CD4-positive, alpha-beta T cell treated with Interleukin-15 for 4 hours (primary cell): ENCODE data around the gene RAMP3.
"Not testable (repeated sequence)": the region's sequence is repeated elsewhere in the genome, so short reads cannot be mapped to it uniquely, and the experiment has no call there.

Experiments used
- DNase-seq: peaks from one replicate; pipeline ENCODE4 v3.0.0-alpha.2; 2020; ENCODE audit warnings: low spot score

RAMP3 gene

DNA sequence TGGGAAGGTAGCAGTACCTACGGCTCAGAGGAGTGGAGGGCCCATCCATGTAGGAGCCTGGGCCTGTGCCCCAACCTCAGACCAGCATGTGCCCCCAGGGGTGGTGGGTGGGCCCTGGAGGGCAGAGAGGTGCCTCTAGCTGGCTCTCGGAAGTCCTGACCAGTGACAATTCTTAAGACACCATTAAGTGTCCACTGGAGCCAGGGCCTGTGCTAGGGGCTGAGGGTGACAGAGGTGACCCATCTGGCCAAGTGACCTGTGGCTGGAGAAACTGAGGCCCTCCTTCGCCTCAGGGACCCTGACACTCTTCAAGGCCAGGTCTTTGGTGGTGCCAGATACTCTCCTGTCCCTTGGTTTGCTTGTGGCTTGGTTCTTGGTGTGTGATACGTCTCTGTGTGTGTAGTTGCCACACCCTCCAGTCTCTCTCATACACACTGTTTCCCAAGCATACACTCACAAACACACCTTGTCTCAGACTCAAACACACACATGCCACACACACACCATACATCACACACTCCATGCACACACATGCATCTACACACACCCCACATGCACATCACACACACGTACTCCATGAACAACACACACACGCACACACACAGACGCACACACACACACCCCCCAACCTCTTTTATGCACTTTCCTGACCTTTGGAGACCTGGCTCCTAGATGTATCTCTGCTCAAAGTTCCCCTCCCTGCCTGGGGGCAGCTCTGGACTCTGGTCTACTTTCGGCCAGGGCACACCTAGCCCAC, 897 bp upstream of the RAMP3 start:
- DNase-seq, result no peak

DNA sequence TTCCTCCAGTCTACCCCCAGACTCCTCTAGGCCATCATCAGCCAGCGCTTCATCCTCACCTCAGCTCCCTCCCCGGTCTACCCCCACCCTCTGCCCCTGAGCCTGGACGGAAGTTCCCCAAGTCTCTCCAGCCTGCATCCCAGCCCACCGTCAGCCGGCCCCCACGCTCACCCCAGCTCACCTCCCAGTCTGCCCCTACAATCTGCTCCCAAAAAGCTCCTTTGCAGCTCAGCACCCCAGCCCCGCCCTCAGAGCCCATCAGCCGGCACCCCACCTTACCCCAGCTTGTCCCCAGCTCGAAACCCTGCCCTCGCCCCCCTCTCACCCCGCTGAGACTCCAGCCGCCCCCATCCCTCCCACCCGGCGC, 322 bp upstream of the RAMP3 start:
- no peak for DNase-seq

DNA sequence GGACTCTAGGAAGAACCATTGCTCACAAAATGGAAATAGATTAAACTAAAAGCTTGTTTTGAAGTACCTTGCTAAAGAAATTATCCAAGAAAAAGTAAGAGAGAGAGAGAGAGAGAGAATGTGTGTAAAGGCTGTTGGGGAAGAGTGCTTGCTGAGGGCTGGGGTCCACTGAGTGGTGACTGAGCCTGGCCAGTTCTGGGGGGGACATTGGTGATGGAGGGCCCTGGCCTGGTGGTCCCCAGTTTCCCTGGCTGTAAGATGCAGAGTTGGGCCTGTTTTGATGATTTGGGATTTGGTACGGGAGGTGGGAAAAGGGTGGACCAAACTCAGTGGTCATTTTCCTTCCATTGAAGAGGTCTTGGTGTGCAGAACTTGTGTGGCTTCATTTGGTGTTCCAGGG, 880 bp downstream of the RAMP3 start:
- DNase-seq, result no peak

DNA sequence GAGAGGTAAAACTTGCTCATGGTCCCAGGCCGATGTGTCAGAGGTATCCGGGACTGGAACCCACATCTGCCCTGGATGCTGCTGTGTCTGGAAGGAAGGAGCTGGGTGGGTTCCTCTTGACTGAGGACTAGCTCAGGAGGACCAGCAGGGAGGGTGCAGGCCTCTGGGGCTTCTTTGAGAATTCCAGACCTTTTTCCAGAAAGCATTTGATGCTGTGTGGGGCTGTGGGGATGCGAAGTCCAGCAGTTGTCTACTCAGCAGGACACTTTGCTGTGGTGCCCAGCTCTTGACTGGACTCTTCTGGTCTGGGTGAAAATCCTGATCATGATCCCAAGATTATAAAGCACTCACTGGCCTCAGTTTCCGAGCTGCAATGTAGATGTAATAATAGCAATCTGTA, 1.7 kb downstream of the RAMP3 start:
- DNase-seq, result no peak

DNA sequence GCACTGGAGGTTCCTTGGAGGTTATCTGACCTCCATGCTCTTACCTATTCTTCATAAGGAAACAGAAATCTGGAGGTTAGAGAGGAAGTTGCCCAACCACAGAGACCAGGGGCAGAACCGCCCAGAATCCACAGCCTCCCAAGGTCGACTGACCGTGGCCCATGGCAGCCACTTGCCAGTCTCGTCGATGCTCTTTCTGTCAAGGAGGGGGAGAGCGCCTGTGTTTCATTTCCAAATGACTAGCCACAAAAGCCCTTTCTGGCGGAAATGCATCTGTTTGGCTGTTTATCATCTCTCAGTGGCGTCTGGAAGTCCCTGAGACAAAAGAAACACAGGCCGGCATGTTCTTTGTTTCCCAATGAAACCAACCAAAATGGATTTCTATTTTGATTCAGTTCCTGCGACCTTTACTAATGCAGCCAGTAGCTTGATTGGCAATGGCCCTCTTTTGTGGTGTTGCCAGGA, 2.9 kb downstream of the RAMP3 start:
- DNase-seq, result no peak

DNA sequence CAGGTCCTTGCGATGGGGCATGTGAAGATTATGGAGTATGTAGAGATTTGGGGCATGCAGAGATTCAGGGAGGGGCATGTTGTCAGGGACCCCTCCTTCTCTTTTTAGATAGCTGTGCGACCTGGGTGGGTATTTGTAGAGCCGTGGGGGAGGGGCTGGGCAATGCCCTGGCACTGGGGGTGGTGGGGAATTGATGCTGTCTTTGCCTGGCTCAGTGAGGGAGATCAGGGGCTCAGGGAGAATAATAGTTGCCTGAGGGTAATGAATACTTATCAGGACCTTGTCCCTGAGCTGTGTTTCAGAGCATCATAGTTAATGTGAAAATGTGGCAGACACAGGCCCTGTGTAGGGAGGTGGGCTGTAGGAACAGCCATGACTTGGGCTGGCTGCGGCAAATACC, 3.5 kb downstream of the RAMP3 start:
- DNase-seq, result no peak

DNA sequence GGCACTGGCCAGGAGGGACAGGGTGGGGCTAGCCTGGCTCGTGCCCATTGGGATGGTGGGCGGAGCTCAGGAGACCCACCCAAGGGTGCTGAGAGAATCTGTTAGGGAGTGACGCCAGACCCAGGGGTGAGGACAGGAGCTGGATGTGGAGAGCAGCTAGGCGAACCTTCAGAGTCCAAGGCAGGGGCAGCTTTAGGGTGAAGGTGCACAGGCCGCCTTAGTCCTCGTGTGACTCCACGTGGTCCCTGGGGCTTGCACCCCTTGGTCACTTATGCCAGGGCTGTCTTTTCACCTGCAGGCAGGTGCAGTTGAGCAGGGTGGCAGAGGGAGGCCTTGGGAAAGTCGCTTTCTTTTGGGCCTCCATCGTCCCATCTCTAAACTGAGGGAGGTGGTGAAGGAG, 4.3 kb downstream of the RAMP3 start:
- no peak for DNase-seq

DNA sequence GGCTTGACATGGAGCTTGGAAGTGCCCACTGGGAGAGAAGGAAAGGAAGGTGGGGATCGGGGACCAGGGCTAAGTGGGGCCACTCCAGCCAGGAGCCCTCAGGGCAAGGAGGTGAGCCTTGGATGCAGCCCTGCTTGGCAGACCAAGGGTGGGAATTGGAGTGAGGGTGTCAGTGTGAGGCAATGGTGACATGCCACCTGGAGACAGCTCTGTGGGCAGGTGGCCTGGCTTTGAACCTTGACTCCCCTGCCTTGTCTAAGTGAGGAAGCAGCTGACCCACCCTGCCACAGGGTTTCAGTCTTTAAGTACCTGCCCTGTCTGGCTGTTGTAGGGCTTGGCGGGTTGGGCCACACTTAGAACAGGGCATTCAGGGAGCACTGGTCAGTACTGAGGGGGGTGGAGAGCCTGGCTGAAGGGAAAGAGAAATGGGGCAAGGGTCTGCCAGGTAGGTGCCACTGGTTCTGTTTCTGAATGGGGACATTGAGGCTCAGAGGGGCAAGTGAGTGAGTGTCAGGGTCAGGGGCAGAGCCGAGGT, 4.8 kb downstream of the RAMP3 start:
- DNase-seq, result no peak

DNA sequence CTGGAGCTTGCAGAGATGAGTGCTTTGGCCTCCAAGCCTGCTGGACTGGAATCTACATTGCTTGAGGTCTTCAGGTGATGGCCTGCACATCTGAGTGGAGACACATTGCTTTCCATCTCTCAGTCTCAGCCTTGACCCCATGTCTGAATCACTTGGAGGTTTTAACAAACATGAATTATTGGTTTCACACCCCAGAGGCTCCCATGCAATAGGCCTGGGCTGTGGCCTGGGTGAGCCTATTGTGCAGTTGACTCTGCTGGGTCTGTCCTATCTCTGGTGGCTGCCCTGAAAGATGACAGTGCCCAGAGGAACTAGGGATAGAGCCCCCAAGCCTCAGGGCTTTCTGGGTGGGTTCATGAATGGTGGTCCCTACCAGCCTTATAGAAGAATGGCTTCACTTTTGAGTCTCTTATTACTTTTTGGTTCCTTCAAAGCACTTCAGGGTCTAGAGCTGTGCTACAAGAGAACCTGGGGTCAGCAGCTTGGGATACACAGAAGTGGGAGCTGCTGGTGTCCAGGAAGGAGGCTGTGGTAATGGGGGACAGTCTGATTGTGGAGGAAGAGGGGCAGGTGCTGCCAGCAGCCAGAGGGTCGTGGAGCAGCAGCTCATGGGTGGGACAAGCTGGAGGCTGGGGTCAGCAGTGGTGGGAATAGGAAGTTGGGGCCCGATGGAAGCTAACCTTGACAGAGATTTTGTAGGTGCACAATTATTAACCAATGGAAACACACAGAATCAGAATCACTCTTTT, 5.5 kb downstream of the RAMP3 start:
- DNase-seq, result no peak

DNA sequence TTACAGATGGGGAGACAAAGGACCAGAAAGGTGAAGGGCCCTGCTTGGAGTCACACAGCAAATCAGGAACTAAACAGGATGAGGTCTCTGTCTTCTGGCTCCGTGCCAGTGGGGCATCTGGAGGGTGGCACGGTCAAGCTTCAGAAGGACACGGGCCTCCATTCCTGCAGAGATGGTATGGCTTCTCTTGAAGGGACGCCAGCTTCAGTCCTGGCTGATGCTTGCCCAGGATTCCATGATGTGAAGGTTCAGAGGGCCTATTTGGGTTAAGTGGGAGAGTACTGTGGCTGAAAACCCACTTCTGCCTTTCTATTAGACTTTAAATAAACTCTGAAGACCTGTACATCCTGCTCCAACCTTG, 6.1 kb downstream of the RAMP3 start:
- no peak for DNase-seq

DNA sequence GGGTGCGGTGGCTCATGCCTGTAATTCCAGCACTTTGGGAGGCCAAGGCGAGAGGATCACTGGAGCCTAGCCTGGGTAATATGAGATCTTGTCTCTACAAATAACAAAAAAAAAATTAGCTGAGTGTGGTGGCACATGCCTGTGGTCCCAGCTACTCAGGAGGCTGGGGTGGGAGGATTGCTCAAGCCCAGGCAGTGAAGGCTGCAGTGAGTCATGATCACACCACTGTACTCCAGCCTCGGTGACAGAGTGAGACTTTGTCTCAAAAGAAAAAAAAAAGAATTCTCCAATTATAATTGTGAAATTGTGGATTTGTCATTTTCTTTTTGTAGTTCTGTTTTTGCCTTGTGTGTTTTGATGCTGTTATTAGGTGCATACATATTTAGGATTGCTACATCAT, 6.7 kb downstream of the RAMP3 start:
- not testable (repeated sequence) for DNase-seq

DNA sequence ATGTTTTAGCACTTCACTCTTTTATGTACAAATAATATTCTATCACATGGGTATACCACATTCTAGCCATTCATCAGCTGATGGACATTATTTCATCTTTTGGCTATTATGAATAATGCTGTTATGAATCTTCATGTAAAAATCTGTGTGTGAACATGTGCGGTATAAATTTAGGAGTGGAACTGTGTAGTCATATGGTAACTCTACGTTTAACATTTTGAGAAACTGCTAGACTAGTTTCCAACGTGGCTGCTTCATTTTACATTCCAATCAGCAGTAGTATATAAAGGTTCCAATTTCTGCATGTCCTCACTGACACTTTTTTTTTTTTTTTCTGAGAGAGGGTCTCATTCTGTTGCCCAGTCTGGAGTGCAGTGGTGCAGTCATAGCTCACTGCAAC, 8.3 kb downstream of the RAMP3 start:
- no peak for DNase-seq

DNA sequence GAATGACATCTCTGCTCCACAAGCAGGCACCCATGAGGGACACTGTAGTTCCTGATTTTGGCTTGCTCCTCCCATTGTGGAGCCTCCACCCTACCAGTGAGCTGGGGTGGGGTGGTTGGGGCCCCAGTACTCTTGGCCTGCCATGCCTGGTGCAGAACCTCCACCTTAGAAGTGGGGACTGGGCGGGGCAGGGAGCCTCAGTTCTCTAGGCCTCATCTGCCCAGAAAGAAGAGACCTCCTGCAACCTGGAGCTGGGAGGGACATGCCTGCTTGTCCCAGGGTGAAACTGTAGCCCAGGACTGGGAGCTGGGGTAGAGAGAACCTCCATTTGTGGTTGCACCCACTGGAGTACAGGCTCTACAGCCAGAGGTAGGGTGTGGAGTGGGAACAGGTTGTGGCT, 14.4 kb downstream of the RAMP3 start:
- no peak for DNase-seq

DNA sequence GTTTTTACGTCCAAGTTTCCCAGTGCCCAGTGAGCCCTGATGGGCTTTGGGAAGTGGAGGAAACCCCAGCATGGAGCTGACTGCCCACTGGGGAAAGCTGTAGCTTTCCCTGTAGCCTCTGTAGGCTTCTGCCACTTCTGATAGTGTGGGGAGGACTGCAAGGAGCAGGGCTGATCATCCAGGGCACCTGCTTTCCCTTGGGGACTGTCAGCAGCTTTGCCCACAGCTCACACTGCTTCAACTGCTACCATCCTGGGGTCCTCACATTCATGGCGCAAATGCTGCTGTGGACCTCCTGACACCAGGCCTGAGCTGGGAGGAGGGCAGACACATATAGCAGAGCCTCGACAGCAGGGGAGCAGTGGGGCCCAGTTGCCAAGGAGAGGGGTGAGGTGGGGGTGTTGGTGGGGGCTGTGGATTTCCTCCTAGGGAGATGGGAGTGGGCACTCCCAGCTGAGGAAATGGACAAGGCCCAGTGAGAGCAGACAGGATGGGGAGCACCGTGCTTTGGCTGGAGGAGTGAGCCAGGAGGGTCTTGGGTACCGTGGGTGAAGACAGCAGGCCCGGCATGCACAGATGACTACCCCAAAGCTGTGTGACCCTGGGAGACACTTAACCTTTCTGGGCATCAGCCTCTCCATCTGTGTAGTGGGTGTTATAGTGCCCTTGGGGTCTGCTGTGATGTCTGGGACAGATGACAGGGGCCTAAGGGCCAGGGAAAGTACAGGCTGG, 16.2 kb downstream of the RAMP3 start:
- no peak for DNase-seq

DNA sequence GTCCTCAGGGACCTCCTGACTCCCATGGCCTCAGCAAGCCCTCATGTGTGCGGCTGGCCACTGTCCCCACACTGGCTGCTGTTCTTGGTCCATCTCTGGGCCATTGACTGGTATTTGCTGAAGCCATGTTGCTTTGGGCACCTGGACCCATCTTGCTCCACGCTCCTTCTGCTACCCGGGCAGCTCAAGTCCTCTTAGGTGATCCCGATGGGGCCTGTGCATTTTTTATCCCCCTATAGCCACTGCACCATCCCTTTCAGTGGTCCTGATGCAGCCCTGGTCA, 16.7 kb downstream of the RAMP3 start:
- DNase-seq, result no peak

DNA sequence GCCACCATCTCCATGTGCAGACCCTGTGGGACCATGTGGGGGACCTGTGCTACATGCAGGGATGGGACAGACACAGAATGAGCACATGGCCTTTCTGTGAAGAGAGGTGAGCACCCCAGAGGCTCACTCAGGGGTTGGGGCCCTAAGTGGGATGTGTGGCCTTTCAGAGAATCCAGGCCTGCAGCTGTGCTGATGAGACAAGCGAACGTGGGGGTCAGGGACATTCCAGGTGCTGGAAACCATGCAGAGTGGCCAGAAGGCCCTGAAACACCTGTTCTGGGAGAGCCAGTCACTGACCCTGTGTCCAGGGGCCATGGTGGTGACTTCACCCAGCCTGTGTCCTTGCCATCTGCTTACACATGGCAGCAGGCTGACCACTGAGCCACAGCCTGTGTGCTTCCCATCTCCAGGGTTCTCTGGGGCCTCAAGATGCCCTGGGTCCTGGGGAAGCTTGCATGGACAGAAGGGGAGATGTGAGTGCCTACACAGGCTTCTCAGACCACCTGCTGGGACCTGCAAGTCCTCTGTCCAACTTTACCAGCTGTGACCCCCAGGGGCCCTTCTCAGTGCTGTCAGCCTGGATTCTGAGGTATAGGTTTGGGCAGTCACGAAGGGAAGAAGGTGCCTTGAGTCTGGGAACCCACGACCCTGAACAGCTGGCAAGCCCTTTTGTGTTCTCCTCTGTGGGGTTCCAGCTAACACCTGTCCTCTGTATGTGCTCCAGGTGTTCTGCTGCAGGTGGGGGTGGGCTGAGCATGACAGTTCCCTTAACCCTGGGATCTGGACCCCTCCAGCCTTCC, 17.6 kb downstream of the RAMP3 start:
- no peak for DNase-seq

DNA sequence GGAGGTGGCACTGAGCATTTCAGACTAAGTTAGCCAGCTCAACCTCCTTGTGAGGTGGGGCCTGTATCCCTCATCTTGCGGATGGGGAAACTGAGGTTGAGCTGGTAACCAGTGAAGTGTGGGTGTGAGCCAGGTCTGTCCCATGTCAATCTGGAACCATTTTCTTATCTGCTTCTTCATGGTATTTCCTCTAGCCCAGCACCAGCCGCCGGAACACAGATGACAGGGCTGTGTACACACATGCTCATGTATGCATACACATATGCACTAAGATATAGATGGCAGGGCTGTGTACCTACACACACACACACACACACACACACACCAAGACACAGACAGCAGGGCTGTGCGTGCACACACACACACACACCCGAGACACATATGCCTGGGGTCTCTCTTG, 18.5 kb downstream of the RAMP3 start:
- DNase-seq, result no peak

DNA sequence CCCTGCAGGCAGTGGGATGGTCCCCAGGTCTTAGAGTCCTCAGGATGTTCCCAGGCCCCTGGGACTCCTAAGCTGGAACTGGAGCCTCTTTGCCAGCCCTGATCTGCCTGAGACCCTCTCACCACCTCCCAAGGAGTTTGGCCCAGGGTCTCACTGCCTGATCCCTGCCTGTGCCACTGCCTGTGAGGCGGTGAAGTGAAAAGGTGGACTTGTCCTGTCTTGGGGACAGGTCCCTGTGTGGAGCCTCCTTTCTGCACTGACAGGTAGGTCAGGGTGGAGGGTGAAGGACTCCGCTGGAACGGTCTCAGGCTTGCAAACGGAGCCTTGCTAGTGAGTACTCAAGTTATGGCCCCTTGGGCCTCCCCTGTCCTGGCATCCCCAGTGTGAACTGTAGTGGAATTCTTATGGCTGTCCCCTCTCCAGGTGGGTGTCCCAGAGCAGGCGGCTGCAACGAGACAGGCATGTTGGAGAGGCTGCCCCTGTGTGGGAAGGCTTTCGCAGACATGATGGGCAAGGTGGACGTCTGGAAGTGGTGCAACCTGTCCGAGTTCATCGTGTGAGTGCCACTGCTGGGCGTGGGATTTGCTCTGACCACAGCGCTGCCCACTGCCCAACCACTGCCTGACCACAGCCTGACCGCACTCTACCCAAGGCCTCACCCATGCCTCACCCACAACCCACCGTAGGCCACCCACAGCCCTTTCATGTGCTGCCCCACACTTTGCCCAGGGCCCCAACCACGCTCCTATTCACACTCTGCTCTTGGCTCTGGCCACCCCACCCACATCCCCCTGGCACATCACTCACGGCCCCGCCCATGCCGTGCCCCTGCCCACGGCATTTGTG, 19.5 kb downstream of the RAMP3 start:
- DNase-seq, result no peak

DNA sequence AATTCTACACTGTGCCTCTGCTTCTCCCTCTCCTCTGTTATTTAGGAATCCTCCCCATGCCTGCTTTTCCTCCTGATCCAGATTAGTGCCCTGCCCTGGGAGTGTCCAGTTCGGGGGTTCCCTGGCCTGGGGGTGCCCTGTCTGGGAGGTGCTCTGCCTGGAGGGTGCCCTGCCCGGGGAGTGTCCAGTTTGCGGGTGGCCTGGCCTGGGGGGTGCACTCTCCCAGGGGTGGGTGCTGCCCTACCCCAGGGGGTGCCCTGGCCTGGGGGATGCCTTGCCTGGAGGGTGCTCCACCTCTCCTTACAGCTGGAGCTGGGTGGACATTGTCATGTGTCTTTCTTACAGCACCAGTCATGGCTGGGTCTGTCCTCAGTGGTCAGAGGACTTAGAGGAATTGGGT, 20.2 kb downstream of the RAMP3 start:
- DNase-seq, result no peak

DNA sequence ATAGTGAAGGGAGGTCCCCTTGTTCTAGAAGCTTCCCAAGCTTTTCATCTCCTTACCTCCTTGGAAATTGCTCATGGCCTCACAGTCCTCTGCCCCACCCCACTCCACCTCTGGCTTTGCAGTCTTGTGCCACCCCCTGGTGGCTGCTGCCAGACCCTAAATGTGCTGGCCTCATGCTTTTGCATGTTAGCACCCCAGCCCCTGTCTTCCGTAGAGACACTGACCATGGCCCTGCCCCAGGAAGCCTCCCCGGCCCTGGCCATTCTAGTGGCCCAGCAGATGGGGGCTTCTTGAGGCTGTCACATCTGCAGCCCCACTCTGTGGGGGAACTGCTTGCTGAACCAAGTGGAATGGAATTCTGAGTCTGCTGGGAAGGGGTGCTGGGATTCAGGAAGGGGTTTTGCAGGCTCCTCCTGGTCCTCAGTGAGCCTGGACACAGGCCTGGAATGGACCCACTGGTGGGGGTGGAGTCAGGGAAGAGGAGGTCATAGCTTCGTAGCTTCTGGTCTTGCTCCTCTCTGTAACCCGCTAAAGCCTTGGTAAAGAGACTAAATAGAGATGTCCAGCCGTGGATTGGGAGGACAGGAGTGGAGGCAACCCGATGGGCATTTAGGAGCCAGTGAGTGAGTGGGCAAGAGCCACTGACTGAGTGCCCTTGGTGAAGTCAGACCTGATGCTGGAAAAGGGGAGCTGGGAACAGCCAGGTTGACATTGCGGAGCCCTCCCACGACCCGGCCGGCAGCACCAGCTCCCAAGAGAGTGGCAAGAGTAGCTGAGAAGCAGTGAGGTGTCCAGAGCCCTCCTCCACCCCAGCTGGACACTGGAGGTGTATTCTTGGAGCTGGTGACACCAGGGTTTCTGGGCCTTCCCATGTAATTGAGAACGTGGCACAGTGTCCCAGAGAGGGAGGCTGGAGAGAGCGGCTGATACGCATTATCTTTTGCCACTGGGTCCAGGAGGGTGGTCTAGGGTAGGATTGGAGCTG, 20.9 kb downstream of the RAMP3 start:
- DNase-seq, result no peak
